Measurements from ENCODE around the gene NRG3. TPM values are rescaled to one million over a fixed set of nuclear protein-coding genes. Genes with fewer than 3 reads are reported as not detected.

NRG3 gene
- total RNA-seq, 1 experiment from 2014 or later: not detected

DNA sequence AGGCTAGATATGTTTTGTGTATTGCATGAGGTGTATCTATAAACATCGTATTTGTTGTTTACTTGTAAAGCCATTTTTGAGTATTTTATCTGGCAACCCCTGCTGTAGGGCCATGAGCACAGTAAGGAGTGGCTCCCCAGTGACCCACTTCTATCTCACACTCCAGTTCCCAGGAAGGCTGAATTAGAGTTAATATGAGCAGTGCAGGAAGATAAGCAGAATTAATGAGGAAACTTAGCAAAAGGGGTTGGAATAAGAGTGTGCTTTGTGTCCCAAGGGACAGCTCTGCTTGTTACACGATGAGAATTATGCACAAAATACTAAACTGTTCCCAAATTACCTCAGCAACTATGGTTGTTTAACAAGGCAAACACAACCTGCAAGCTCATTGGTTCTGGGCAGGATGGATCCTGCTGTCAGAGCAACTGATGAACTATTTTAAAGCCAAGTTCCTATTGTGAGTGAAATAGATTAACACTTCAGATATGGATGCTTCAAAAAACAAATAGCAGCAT, 1005.8 kb downstream of the NRG3 start:
- DNase-seq (ENCODE audit: low read depth, low spot score): no peak
- RAD21 ChIA-PET (ENCODE audit: low non-redundant PET in 1 of 2, low total read pairs in 2 of 2, uncharacterized antibody in 2 of 2, unreplicated experiment in 2 of 2): no interaction called here
- no peaks in the 10 kb centered on the region for H3K4me1 ChIP-seq (ENCODE audit: control insufficient read depth in 1 of 2, insufficient read depth in 2 of 2, low read length in 2 of 2)
- H3K36me3 ChIP-seq (ENCODE audit: control insufficient read depth in 1 of 2, insufficient read depth in 2 of 2, low read length in 2 of 2): no peaks in the 10 kb centered on the region
- no peak overlapping the region for H3K4me2 ChIP-seq (ENCODE audit: low read length)
- H3K27ac ChIP-seq (ENCODE audit: low read depth, low read length): no peak overlapping the region
- no peak overlapping the region for H3K4me3 ChIP-seq (replicated peaks in 1 of 2; ENCODE audit: low read depth in 1 of 2, low read length in 2 of 2)
- no peak for TF ChIP-seq YY1 (IDR thresholded peaks at IDR 0.05; ENCODE audit: extremely low read depth, insufficient replicate concordance, low read depth, low read length)
- no peak for TF ChIP-seq ZBTB33 (IDR thresholded peaks at IDR 0.05; ENCODE audit: extremely low read depth, insufficient replicate concordance, low read length)
- no peak for TF ChIP-seq EZH2 (IDR thresholded peaks at IDR 0.05)
- no peak for TF ChIP-seq MAX (IDR thresholded peaks at IDR 0.05)
- TF ChIP-seq ELF1 (IDR thresholded peaks at IDR 0.05; ENCODE audit: borderline replicate concordance, low read depth): no peak
- BruUV-seq (replicated peaks): no TSS peak
- H4K20me1 ChIP-seq (ENCODE audit: insufficient read depth): no peaks in the 10 kb centered on the region
- no peaks in the 10 kb centered on the region for H3K27me3 ChIP-seq (ENCODE audit: insufficient read depth, low read length)
- intact Hi-C loops (cut with micrococcal nuclease): no loop called here
- no peaks in the 10 kb centered on the region for H3K79me2 ChIP-seq (ENCODE audit: insufficient read depth, low read length)
- CTCF ChIA-PET: no interaction called here
- H2AFZ ChIP-seq (ENCODE audit: low read depth, low read length, poor library complexity, severe bottlenecking): no peak overlapping the region
- POLR2A ChIA-PET: no interaction called here
- no peak for ATAC-seq
- H3K9me2 ChIP-seq (ENCODE audit: insufficient read depth): no peaks in the 10 kb centered on the region
- H3K9me3 ChIP-seq (ENCODE audit: control insufficient read depth in 1 of 2, insufficient read depth in 1 of 2, low read depth in 1 of 2, low read length in 2 of 2): peaks cover 6 to 13% of the 10 kb centered on the region in 2 experiments; a peak in 2 of 4 replicates
- no peak overlapping the region for H3K9ac ChIP-seq (ENCODE audit: low read length)

- no peaks in the 10 kb centered on the region for H3K4me1 ChIP-seq (ENCODE audit: control insufficient read depth in 1 of 2, insufficient read depth in 2 of 2, low read length in 2 of 2)
- no peak overlapping the region for H3K4me2 ChIP-seq (ENCODE audit: low read length)
- intact Hi-C loops (cut with micrococcal nuclease): no loop called here
- RAD21 ChIA-PET (ENCODE audit: low non-redundant PET in 1 of 2, low total read pairs in 2 of 2, uncharacterized antibody in 2 of 2, unreplicated experiment in 2 of 2): no interaction called here
- peaks cover 11 to 13% of the 10 kb centered on the region in 2 experiments; a peak in 2 of 4 replicates for H3K9me3 ChIP-seq (ENCODE audit: control insufficient read depth in 1 of 2, insufficient read depth in 1 of 2, low read depth in 1 of 2, low read length in 2 of 2)
- no TSS peak for BruUV-seq (replicated peaks)
- no peaks in the 10 kb centered on the region for H3K79me2 ChIP-seq (ENCODE audit: insufficient read depth, low read length)
- POLR2A ChIA-PET: no interaction called here
- H2AFZ ChIP-seq (ENCODE audit: low read depth, low read length, poor library complexity, severe bottlenecking): no peak overlapping the region
- H4K20me1 ChIP-seq (ENCODE audit: insufficient read depth): no peaks in the 10 kb centered on the region
- no peaks in the 10 kb centered on the region for H3K27me3 ChIP-seq (ENCODE audit: insufficient read depth, low read length)
- DNase-seq (ENCODE audit: low read depth, low spot score): no peak
- CTCF ChIA-PET: no interaction called here
- no peaks in the 10 kb centered on the region for H3K9me2 ChIP-seq (ENCODE audit: insufficient read depth)
- TF ChIP-seq SP1 (IDR thresholded peaks at IDR 0.05; ENCODE audit: low read depth): no peak
- TF ChIP-seq SIN3A (IDR thresholded peaks at IDR 0.05; ENCODE audit: low read depth): no peak
- TF ChIP-seq MAX (IDR thresholded peaks at IDR 0.05): no peak
- no peak for TF ChIP-seq POLR2AphosphoS5 (IDR thresholded peaks at IDR 0.05; ENCODE audit: low read depth, low read length)
- no peak for TF ChIP-seq CEBPB (IDR thresholded peaks at IDR 0.05; ENCODE audit: low read depth)
- TF ChIP-seq TCF7L2 (IDR thresholded peaks at IDR 0.05; ENCODE audit: borderline replicate concordance, extremely low read depth, insufficient read depth, insufficient read length): no peak
- H3K36me3 ChIP-seq (ENCODE audit: control insufficient read depth in 1 of 2, insufficient read depth in 2 of 2, low read length in 2 of 2): no peaks in the 10 kb centered on the region
- no peak overlapping the region for H3K4me3 ChIP-seq (replicated peaks in 1 of 2; ENCODE audit: low read depth in 1 of 2, low read length in 2 of 2)
- ATAC-seq: no peak
- no peak overlapping the region for H3K27ac ChIP-seq (ENCODE audit: low read depth, low read length)
- no peak overlapping the region for H3K9ac ChIP-seq (ENCODE audit: low read length)
These were observed 1007.7 kb downstream of the NRG3 start for GRCh38 chr10:82882722-82883121.
